HepG2 (cell line): ENCODE results near the gene XRCC5. TPM values are rescaled to one million over a fixed set of nuclear protein-coding genes. Genes with fewer than 3 reads are reported as not detected.

Source experiments
- ZNF441 ChIP-seq: sonication (generic); formaldehyde crosslinking; IDR thresholded peaks from 2 replicates; pipeline ENCODE4 v1.7.0; 2021; ENCODE audit warnings: missing genetic modification reagents, borderline replicate concordance
- polyA plus RNA-seq, 8 experiments: library from polyadenylated mRNA; depleted of rRNA in 3 of 8; stranded (reverse) in 7 of 8; unstranded in 1 of 8; fragments of >200 nt; fragmentation: Illumina TruSeq in 4 of 8; extraction: Trizol in 4 of 8; gene quantifications; 2 replicates each; pipeline versions ENCODE4 v1.2.1 to v1.2.3, GENCODE V29; 2011 to 2016; ENCODE audit warnings: low read depth in 4 of 8, missing spikeins in 1 of 8, mixed read lengths in 1 of 8; ENCODE audit not compliant: insufficient read depth in 1 of 8
- total RNA-seq, 5 experiments: library from RNA; depleted of rRNA; stranded (reverse); fragments of >200 nt; fragmentation: Illumina TruSeq; extraction: Trizol; gene quantifications; 2 replicates each; pipeline ENCODE4 v1.2.3, GENCODE V29; 2016; ENCODE audit warnings: low read depth in 1 of 5
- TF ChIP-seq, protein P1 (sequence below): sonication (generic); formaldehyde crosslinking; IDR thresholded peaks from 2 replicates; pipeline ENCODE4 v1.4.0; 2020; ENCODE audit warnings: missing genetic modification reagents, mild to moderate bottlenecking, borderline replicate concordance
- TF ChIP-seq, protein P2 (sequence below): sonication (generic); formaldehyde crosslinking; IDR thresholded peaks from 2 replicates; pipeline ENCODE4 v1.5.0; 2020; ENCODE audit warnings: missing genetic modification reagents, mild to moderate bottlenecking, borderline replicate concordance
- TF ChIP-seq, protein P3 (sequence below): sonication (generic); formaldehyde crosslinking; IDR thresholded peaks from 2 replicates; pipeline ENCODE4 v1.5.0; 2020; ENCODE audit warnings: mild to moderate bottlenecking, missing genetic modification reagents

XRCC5 gene
- total and polyA plus RNA-seq, 2 of the 13 experiments (the other 11 are each of a cell fraction or from before 2014, with no cell fraction given), result 264 to 454 TPM

DNA sequence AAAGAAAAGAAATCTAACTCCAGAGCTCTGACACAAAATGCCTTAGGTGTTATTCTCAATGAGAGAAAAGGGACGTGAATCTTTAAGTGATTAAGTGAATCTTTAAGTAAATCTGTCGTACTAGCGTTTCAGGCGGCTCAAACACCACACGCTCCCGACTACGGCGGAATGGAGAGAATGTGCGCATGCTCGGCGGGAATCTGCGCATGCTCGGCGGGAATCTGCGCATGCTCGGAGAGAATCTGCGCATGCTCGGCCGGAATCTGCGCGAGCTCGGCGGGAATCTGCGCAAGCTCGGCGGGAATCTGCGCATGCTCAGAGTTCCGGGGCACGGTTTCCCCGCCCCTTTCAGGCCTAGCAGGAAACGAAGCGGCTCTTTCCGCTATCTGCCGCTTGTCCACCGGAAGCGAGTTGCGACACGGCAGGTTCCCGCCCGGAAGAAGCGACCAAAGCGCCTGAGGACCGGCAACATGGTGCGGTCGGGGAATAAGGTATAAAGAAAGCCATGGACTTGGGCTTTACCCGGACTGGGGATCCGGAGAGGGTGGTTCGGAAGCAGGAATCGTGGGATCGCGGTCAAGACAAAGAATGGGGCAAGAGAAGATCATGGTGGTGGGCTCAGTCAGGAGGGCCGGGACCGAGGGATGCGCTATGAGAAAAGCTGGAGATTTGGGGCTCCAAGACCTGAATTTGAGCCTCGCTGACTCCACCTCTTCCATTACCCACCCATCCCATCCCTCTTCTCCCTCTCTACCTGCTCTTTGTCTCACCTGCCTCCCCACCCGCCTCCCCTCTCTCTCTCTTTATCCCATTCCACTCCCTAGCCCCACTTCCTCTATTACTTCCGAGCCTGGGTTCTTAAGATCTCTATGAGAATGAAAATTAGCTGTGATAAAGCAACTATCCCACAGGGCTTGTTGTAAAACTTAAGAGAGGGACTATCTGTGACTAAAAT, at the start of gene XRCC5 (continued):
- TF ChIP-seq, protein P1, sequence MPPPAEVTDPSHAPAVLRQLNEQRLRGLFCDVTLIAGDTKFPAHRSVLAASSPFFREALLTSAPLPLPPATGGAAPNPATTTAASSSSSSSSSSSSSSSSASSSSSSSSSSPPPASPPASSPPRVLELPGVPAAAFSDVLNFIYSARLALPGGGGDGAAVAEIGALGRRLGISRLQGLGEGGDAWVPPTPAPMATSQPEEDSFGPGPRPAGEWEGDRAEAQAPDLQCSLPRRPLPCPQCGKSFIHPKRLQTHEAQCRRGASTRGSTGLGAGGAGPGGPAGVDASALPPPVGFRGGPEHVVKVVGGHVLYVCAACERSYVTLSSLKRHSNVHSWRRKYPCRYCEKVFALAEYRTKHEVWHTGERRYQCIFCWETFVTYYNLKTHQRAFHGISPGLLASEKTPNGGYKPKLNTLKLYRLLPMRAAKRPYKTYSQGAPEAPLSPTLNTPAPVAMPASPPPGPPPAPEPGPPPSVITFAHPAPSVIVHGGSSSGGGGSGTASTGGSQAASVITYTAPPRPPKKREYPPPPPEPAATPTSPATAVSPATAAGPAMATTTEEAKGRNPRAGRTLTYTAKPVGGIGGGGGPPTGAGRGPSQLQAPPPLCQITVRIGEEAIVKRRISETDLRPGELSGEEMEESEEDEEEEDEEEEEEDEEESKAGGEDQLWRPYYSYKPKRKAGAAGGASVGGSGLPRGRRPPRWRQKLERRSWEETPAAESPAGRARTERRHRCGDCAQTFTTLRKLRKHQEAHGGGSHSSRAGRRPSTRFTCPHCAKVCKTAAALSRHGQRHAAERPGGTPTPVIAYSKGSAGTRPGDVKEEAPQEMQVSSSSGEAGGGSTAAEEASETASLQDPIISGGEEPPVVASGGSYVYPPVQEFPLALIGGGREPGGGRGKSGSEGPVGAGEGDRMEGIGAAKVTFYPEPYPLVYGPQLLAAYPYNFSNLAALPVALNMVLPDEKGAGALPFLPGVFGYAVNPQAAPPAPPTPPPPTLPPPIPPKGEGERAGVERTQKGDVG, result peak; percentile 96; the same call in 1 of the 2 replicates
- TF ChIP-seq ZNF441, result peak; percentile 90
- TF ChIP-seq, protein P2, sequence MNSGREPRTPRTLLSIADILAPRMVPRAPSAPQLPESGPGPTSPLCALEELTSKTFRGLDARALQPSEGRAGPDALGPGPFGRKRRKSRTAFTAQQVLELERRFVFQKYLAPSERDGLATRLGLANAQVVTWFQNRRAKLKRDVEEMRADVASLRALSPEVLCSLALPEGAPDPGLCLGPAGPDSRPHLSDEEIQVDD (CRISPR knock-in tag), result peak; percentile 91; the same call in 1 of the 2 replicates
- TF ChIP-seq, protein P3, sequence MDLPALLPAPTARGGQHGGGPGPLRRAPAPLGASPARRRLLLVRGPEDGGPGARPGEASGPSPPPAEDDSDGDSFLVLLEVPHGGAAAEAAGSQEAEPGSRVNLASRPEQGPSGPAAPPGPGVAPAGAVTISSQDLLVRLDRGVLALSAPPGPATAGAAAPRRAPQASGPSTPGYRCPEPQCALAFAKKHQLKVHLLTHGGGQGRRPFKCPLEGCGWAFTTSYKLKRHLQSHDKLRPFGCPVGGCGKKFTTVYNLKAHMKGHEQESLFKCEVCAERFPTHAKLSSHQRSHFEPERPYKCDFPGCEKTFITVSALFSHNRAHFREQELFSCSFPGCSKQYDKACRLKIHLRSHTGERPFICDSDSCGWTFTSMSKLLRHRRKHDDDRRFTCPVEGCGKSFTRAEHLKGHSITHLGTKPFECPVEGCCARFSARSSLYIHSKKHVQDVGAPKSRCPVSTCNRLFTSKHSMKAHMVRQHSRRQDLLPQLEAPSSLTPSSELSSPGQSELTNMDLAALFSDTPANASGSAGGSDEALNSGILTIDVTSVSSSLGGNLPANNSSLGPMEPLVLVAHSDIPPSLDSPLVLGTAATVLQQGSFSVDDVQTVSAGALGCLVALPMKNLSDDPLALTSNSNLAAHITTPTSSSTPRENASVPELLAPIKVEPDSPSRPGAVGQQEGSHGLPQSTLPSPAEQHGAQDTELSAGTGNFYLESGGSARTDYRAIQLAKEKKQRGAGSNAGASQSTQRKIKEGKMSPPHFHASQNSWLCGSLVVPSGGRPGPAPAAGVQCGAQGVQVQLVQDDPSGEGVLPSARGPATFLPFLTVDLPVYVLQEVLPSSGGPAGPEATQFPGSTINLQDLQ (CRISPR knock-in tag), result 0 out of 2 replicates have a peak, but pooled peaks have one; percentile 68
